ENCODE results near the gene CUZD1.

The CUZD1 gene

DNA sequence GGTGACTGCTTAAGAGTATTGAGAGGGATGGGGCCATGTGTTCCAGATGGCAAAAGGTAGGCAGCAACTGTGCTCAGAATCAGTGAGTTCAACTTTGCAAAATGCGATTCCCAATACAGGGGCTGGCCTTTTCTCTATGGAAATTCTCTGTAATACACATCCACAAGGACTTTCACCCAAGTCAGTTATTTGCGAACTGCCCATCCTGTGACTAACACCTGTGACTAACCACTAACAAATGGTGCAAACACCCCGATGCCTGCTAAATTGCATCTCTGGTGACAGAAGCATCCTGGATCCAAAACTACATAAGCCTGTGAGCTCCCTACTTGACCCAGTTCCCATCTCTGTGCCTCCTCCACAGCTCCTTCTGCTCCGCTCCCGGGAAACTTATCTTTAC lies 9.0 kb upstream of the CUZD1 start:
- peak; percentile 85 for DNase-seq (ENCODE audit: low read depth)

DNA sequence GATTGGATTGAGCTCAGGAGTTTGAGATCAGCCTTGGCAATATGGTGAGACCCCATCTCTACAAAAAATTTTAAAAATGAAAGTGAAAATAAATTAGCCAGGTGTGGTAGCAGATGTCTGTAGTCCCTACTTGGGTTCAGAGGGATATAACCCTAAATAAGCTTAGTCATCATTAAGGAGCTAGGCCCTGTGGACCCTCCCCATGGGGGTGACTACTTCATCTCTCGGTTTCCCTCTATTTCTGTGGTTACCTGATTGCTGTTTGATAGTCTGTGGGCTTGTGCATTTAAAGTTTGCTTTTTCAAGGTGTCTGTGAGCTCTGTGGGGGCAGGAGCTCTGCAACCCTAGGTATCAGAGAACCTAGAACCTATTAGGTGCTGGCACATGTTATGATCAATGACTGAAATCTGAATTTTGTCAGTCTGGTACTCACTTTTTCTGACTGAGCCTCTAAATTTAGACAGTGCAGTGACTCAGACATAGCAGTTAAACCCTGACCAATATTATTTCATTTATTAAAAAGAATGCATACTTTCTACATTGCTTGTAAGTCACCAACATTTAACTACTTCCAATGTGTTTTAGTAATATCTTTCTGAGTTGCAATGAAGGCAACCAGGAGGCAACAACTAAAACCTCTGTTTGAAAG lies 8.1 kb upstream of the CUZD1 start:
- peak; percentile 54 for DNase-seq (ENCODE audit: low read depth)

DNA sequence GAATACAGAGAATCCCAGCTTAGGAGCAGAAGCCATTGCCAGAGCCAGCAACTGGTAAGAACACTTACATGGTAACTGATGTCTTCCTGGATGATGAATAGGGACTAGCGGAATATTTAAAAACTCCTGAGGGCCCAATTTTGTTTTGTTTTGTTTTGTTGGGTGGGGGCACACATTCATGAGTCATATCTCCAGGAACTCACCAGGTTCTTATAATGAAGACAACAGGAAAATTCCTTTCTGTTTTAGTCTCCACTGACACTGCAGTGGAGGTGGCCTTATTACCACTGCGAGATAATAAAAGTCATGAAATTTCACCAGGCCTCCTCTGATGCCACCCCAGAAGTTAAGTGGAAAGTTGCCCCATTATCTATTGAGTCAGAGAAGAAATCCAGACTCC lies 6.6 kb upstream of the CUZD1 start:
- peak; percentile 30 for DNase-seq (ENCODE audit: low read depth)

DNA sequence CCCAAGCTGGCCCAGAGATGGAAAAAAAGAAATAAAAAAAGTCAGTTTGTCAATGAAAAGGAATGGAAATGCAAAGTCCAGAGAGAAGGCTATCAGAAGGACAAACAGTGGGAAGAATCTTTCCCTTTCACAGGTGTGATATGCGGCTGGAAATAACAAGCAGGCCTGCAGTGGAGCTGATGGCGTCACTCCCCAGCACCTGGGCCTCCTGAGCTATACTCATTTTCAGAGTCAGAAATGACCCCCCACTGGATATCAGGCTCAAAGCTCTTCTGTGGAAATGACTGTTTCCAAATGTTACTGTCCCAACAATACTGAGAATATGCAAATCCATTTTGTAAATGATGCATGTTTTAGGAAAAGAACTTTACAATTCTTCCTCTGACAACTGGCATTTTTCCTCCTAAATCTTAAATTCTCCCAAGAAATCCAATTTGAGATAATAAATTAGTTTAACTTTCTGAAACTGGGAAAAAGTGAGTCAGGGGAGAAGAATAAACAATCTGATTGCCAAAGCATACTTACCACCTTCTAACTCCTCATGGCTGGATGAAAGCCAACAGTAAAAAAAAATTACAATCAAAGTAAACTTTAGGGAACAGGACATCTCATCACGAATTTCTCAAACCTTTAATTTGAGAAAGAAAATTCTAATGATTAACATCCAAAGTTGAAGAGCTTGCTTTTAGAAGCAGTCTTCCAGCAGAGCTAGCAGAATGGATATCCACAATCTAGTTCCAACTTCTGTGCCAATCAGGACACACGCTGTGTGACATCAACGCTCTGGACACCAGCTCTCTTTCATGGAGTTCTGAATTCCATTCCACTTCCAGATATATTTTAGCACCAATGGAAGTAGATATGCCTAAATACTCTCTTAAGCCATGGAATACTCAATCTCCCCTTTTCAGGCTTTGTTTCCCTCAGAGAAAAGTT lies 5.3 kb upstream of the CUZD1 start:
- peak; percentile 78 for DNase-seq (ENCODE audit: low read depth)

DNA sequence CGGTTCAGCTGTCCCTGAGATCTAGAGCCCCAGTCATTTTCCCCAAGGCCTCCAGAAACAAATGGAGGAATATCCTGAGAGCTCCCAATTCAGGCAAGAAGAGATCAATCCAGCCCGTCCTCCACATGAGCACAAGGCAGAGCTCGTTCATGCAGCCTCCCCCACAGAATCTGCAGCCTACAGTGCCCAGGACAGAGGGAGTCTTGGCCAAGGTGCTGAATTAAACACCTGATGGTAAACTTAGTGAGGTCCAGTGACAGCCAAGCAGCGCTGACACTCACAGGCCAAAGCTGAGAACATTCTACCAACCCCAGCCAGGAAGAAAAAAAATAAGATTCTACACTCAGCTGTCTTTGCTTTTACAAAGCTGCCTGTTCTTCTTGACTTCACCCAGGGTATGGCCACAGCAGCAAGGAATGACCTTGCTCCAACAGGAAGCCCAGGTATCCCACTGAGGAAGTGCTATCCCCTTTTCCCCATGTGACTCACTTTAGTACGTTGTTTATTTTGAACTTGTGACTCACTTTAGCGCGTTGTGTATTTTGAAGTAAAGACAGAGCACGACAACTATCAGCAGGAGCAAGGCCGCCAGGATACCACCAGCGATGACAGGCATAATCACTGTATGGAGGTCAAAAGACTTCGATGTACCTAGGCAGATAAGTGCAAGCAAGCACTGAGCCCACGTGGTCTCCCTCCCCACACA lies 4.4 kb upstream of the CUZD1 start:
- peak; percentile 60 for DNase-seq (ENCODE audit: low read depth)

DNA sequence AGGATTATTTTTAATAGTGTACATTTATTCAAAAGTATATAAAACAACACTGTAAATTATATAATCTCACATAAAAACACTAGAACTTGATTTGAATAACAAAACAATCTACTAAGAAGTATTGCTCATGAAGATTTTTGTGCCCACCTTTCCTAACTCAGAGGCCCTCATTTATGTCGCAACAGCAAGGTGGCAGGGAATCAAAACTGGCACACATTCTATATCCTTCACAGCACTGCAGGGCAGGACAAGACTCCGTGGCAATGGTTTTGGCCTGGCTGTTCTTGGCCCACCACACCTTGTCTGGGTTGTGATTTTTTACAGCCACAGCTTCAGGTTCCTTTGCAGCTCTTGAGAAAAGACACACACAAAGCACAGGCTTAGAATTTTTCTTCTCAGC lies 3.4 kb upstream of the CUZD1 start:
- no peak for DNase-seq (ENCODE audit: low read depth)

DNA sequence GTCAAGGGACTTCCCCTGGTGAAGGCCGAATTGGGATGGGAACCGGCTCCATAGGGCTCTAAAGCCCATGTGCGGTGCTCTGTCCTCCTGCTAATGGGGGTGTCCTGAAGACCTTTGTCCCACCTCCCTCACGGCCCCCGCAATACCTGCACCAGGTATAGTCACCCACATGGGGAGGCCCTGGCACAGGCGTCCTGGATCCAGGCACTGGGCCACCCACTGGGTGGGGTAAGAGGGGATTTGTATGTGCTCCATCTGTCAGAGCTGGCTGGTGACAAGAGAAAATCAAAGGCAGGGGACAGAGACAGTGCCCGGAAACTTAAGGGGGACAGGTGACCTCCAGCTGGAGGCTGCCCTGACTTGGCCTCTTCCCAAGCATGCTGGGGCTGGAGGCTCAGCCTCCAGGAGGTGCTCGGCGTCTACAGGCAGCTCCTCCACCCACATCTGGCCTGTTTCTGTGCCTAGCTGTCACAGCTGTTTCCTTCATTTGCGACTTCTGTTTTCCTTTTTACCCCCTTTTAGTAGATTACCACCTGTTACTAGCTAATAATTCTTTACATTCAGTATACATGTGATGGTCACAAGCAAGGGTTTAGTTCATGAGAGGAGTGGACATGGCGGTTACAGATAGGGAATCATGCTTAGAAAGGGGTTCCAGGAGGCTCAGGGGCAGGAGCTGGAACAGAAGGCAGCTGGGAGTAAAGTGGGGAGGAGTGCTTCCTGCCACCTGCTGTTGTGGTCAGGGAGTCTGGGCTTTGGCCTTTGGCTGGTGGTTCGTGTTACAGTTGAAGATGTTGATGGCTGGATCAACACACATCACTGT lies 2.3 kb upstream of the CUZD1 start:
- peak; percentile 48 for DNase-seq (ENCODE audit: low read depth)

DNA sequence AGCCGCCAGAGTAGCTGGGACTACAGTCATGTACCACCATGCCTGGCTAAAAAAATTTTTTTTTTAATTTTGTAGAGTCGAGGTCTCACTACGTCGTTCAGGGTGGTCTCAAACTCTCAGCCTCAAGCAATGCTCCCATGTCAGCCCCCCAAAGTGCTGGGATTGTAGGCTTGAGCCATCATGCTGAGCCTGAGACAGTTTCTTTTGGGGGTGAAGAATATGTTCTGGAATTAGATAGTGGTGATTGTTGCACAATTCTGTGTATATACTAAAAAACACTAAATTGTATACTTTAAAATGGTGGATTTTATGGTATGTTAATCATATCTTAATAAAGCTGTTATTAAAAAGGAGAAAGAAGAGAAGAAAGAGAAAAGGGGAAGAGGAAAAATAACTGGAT lies 1.5 kb downstream of the CUZD1 start:
- no peak for DNase-seq (ENCODE audit: low read depth)

DNA sequence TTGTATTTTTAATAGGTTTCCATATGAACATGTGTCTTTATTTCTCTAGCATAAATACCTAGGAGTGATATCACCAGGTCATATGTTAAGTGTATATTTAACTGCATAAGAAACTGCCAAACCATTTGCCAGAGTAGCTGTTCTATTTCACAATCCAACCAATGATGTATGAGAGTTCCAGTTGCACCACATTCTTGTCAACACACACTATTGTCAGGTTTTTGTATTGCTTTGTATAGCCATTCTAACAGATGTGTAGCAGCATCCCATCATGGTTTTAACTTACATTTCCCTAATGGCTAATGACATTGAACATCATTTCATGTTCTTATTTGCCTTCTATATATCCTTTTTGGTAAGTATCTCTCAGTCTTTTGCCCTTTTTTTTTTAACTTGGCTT lies 4.1 kb downstream of the CUZD1 start:
- DNase-seq (ENCODE audit: low read depth), result no peak

DNA sequence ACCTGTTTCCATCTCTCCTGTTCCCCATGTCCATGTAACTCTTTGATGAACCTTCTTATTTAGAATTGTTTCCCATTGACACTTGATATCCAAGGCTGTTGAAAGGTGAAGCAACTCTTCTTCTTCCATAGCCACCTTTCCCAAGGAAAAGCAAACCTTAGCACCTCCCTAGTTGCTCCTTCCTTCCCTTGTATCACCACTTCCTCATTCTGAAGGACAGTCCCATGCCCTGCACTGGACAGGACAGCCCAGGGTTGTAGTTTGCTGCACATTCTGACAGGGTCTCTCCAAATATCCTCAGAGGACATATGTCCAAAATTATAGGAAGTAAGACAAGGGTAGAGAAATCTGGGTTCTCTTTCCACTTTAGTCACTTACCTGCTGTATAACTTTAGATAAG lies 6.2 kb downstream of the CUZD1 start:
- DNase-seq (ENCODE audit: low read depth), result no peak

DNA sequence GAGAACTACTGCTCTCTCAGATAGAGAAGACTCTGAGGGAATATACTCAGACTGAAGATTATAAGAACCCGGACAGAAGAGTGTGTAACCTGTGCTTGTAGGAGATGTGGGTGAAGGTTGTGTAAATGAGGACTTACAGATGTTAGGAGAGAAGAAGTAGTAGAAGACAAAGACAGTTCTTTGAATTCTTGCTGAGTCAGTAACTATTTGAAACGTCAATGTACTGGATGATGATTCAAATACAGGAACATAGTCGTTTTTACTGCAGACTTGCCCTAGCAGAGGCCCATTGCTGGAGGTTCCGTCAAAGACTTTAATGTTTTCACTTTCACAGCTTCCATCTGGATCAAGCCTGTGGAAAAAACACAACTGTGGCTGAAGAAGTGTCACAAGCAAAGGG lies 6.8 kb downstream of the CUZD1 start:
- no peak for DNase-seq (ENCODE audit: low read depth)

DNA sequence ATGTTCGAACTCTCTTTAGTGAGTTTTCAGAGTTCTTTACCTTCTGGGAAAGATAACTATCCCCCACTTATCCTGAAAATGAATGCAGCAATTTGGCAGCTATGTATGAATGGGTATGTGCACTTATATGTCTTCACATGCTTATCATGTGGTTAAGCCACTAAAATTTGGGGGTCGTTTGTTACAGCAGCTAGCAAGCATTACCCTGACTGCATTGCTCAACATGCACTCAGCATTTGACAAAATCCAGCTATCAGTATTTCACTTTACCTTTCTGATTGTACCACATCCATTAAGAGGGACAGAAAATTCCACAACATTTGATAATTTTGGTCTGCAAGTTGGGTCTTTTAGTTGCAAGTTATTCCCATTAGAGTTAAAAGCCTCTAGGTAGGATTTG lies 9.7 kb downstream of the CUZD1 start:
- no peak for DNase-seq (ENCODE audit: low read depth)

DNA sequence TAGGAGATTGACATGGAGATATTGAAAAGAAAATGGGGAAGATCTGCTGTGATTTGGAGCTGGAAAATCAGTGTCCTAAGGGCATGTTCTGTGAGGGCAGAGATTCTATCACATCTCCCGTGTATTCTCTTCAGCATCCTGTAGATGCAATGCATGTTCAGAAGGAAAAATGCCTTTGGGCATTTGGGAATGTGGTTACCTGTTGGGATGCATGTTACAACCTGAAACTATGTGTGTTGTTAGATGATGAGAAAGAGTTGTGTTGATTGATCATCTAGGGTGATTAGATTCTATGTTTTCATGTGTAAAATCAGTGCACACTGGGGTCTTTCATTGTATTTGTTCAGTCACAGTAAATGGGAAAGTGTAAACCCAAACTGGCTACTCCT lies 14.7 kb downstream of the CUZD1 start:
- no peak for DNase-seq (ENCODE audit: low read depth)

DNA sequence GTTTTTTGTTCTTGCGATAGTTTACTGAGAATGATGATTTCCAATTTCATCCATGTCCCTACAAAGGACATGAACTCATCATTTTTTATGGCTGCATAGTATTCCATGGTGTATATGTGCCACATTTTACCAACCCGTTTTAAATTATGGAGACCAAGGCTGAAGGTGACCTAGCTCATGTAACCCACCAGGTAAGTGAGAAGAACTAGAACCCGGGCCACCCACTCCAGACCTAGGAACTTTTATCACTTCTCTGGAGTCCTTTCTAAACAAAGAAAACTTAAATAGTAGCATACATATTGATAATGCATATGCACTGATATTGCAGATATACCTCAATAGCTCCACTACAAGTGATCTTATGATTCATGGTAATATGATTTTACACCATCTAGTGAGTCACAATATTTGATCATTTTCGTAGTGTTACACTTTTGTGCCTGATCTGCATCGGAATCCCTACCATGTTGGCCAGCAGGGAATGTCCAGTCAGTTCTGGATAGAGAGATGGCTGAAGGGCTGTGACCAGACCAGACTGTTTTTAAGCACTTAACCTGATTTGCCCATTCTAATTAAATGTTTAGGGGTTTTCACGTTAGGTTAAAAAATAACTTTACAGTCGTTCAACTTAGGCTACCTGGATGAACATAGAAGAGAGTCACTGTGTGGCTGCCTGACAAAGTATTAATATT lies 15.2 kb downstream of the CUZD1 start:
- no peak for DNase-seq (ENCODE audit: low read depth)

DNA sequence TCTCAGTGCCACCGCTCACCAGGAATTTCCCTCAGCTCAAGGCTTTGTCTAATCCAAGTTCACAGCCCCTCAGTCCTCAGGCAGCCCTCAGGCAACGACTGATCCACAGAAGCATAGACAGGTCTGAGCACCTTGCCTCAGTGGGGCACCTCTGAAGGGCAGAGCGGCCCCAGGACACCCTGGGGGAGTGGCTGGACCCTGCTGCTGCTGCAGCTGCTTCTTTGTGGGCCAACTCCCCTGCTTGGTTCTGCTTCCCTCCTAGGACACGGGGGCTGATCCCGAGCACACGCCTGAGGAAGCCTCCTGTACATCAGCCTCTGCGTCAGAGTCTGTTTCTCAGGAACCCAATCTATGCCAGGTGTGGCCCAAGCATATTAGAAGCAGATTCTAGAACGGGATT lies 16.2 kb downstream of the CUZD1 start:
- DNase-seq (ENCODE audit: low read depth), result no peak

DNA sequence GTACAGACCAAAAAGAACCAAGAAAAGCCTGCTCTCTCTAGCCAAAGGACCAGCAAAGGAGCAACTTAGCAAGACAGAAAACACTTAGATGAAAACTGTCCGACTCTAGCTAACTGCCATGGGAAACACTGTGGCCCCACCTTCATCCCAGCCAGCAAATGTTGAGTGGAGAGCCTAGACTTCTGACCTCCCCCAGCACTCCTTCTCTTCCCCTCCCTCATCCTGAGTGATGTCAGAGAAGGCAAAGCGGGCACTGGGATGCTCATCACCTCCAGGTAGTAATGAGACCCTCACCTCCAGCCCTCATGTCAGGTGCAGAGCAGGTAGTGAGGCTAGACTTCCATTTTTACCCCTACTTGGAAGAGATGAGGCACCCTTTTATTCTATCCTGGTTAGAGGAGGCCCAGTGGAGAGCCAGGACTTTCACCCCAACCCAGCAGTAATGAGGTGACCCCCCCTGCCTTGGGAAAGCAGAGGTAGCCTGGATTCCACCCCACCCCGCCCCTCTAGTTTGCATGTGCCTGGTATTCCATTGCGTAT lies 16.9 kb downstream of the CUZD1 start:
- DNase-seq (ENCODE audit: low read depth), result no peak

DNA sequence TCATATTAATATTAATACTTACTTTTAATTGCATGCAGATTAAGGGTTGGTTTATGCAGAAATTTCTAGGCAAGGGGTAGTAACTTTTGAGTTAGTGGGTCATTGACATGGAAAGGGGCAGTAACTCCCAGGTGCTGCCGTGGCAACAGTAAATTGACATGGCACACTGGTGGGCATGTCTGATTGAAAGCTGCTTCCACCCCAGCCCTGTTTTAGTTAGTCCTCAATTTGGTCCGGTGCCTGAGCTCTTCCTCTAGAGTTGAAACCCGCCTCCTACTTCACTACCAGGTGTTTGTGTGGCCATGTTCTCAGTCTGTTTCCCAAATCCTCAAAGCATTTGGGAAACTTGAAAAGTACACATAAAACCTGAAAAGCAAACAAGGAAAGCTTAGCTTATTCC lies 18.4 kb downstream of the CUZD1 start:
- no peak for DNase-seq (ENCODE audit: low read depth)

DNA sequence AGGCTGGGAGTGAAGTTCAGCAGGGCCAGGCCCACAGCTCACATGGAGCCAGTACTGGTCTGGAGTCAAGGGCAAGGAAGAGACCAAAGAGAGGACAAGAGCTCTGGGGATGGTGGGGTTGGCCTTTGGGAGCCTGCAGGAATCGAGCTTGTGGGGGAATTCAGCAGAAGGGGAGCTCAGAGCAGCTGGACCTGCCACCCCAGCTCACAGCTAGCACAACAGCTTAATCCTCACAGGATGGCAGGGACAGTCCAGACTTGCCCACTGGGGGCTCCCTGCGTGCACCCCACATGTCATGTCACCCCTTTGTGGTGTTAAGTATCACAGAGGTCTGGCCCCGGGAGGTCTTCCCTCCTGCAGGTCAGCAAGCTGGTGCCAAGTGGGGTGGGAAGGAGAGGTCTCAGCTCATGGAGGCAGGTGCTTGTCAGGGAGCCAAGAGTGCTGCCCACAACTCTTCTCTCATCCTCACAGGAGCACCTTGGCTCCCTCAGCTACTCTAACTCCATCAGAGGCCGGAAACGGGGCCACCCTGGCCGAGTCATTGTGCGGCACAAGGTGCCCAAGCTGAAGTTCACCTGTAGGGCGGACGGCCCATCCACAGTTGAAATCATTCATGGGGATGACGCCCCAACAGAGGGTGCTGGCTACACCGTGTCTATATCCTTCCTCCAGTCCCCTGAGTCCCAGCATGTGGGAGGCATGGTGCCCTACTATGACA lies 22.5 kb downstream of the CUZD1 start:
- DNase-seq (ENCODE audit: low read depth), result no peak

DNA sequence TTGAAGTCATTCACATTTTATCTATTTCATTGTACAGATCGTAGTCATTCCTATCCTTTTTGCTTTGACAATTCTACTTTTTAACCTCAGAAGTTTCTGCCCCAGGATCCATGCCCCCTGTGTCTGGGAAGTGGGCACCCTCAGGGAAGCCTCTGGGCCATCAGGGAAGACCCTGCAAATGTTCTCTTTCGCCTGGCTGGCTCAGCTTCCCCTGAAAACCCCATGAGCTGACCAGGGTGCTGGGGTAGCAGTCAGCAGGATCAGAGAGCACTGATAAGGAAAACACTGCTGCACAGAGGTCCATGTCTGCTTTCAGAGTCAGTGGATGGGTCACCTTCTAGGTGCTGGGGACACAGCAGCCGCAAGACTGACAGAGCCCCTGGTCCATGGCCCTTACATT lies 23.8 kb downstream of the CUZD1 start:
- DNase-seq (ENCODE audit: low read depth), result no peak

DNA sequence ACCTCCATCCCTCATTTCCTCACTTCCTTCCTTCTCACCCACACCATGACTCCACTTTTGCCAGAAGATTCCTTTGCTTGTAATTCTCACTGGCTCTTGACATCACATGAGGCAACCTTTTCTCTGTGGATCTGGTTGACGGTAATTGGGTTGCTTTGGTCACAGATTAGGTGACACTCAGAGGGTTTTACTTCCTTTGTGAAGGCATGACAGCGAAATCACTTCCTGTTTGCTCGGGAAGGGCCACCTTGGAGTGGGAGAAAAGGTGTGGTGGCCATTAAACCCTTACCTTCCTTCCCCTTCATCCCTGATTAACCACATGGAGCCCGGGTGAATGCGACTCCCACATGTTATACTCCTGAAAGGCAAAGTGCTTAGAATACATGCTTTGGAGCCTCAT lies 30.2 kb downstream of the CUZD1 start:
- no peak for DNase-seq (ENCODE audit: low read depth)

DNA sequence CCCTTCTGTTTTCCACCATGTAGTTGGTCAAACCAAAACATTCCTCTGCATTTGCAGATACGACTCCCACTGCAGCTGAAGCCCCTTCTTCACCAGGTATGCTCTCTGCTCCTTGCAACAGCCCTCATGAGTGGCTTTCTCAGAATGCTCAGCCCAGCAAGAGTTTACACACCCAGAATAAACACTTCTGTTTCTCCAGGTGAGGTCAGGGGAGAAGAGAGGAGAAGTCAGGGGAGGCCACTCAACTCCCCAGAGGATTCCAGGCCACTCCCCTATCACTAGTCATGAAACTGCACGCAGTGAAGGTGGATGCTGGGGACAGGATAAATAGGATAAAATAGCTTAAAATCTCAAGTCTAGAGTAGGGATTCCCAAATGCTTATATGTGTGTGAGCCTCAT lies 31.2 kb downstream of the CUZD1 start:
- DNase-seq (ENCODE audit: low read depth), result no peak

Data from iris pigment epithelial cell (primary cell).